ENCODE data around the gene ITGAX.
"Not testable (repeated sequence)": the region's sequence is repeated elsewhere in the genome, so short reads cannot be mapped to it uniquely, and the experiment has no call there.

The ITGAX gene

DNA sequence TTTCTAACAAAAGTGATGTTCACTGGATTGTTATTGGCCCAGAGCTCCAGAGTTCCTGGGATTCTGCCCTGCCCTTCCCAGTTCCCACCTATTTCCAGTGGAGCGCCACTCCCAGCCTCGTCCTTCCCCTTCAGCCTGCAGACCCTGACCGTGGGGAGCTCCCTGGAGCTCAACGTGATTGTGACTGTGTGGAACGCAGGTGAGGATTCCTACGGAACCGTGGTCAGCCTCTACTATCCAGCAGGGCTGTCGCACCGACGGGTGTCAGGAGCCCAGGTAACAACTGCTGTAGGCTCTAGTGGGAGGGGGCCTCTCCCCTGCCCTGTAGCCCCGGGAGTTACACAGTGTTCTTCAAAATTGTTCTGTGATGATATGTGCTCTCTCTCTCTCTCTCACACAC, 61.4 kb downstream of the ITGAX start:
- no peaks in the 10 kb centered on the region for H3K4me1 ChIP-seq (ENCODE audit: insufficient read depth, low read length)
- no peak overlapping the region for H3K4me3 ChIP-seq (ENCODE audit: low read depth in 1 of 2, low read length in 2 of 2)
- no peaks in the 10 kb centered on the region for H3K9me3 ChIP-seq (ENCODE audit: low read length)
- H3K27me3 ChIP-seq (ENCODE audit: control insufficient read depth in 1 of 2, insufficient read depth in 2 of 2, low read length in 2 of 2): no peaks in the 10 kb centered on the region
- no peaks in the 10 kb centered on the region for H3K36me3 ChIP-seq (ENCODE audit: insufficient read depth, low read length)
- no peak overlapping the region for H3K9ac ChIP-seq (ENCODE audit: low read length)
- no peak overlapping the region for H3K27ac ChIP-seq (ENCODE audit: low read depth, low read length)

DNA sequence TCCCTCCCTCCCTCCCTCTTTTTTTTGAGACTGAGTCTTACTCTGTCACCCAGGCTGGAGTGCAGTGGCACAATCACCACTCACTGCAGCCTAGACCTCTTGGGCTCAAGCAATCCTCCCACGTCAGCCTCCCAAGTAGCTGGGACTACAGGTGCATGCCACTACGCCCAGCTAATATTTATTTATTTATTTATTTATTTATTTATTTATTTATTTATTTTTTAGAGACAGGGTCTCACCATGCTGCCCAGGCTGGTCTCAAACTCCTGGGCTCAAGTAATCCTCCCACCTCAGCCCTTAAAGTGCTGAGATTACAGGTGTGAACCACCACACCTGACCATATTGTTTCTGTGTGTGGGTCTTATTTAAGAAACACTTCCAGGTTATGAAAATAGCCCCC, 62.1 kb downstream of the ITGAX start:
- H3K9me3 ChIP-seq (ENCODE audit: low read length); H3K36me3 ChIP-seq (ENCODE audit: insufficient read depth, low read length); H3K27me3 ChIP-seq (ENCODE audit: control insufficient read depth in 1 of 2, insufficient read depth in 2 of 2, low read length in 2 of 2); H3K4me3 ChIP-seq (ENCODE audit: low read depth in 1 of 2, low read length in 2 of 2); H3K27ac ChIP-seq (ENCODE audit: low read depth, low read length); H3K9ac ChIP-seq (ENCODE audit: low read length); H3K4me1 ChIP-seq (ENCODE audit: insufficient read depth, low read length): not testable (repeated sequence)

DNA sequence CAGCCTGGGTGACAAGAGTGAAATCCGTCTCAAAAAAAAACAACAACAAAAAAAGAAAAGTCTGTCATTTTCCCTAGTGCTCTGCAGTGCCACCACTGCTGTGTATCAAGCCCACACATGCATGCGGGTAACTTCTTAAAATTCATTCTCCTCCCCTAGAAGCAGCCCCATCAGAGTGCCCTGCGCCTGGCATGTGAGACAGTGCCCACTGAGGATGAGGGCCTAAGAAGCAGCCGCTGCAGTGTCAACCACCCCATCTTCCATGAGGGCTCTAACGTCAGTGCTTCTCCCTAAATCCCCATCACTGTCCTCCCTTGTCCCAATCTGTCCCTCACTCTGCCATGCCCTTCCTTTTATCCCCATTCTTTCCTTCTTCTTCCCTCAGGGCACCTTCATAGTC, 62.9 kb downstream of the ITGAX start:
- Histone ChIP-seq H3K27me3 (ENCODE audit: control insufficient read depth in 1 of 2, insufficient read depth in 2 of 2, low read length in 2 of 2) (no peaks in the 10 kb centered on the region), H3K4me1 (ENCODE audit: insufficient read depth, low read length) (no peaks in the 10 kb centered on the region), H3K36me3 (ENCODE audit: insufficient read depth, low read length) (no peaks in the 10 kb centered on the region), H3K4me3 (ENCODE audit: low read depth in 1 of 2, low read length in 2 of 2) (no peak overlapping the region), H3K9me3 (ENCODE audit: low read length) (no peaks in the 10 kb centered on the region), H3K9ac (ENCODE audit: low read length) (no peak overlapping the region), H3K27ac (ENCODE audit: low read depth, low read length) (no peak overlapping the region)

DNA sequence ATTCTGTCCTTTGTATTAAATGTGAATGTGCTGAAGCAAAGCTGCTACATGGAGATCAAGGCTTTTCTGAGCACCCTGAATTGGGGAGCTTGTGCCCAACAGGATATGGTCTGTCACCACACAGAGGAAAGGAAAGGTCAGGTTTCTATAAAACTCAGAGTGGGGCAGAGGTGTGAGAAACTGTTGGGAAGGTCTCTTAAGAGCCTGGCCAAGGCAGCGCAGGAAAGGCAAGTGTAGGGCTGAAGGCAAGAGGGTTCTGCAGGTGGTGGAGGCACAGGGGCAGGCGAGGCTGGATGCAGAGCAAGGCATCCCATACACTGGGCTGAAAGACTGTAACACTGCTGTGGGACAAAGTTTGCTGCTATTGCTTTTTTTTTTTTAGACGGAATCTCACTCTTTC, 65.1 kb downstream of the ITGAX start:
- no peaks in the 10 kb centered on the region for H3K9me3 ChIP-seq (ENCODE audit: low read length)
- no peaks in the 10 kb centered on the region for H3K27me3 ChIP-seq (ENCODE audit: control insufficient read depth in 1 of 2, insufficient read depth in 2 of 2, low read length in 2 of 2)
- H3K4me3 ChIP-seq (ENCODE audit: low read depth in 1 of 2, low read length in 2 of 2): no peak overlapping the region
- H3K4me1 ChIP-seq (ENCODE audit: insufficient read depth, low read length): no peaks in the 10 kb centered on the region
- H3K9ac ChIP-seq (ENCODE audit: low read length): no peak overlapping the region
- no peaks in the 10 kb centered on the region for H3K36me3 ChIP-seq (ENCODE audit: insufficient read depth, low read length)
- no peak overlapping the region for H3K27ac ChIP-seq (ENCODE audit: low read depth, low read length)

DNA sequence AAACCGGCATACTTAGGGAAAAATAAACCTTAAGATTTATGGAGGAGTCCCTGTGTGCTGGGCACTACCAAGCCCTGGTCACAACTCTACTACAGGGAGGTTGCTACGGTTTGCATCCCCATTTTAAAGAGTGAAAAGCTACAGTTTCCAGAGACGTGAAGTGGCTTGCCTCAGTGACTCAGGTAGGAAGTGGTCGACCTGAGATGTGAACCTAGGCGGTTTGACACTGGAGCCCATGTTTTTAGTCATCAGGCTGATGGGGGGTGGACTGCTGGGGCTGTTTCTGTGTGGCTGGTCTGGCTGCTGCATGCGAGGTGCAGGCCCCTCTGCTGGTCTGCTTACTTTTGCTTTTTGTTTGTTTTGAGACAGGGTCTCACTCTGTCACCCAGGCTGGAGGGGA, 66.6 kb downstream of the ITGAX start:
- no peaks in the 10 kb centered on the region for H3K4me1 ChIP-seq (ENCODE audit: insufficient read depth, low read length)
- H3K27ac ChIP-seq (ENCODE audit: low read depth, low read length): no peak overlapping the region
- no peaks in the 10 kb centered on the region for H3K9me3 ChIP-seq (ENCODE audit: low read length)
- no peak overlapping the region for H3K9ac ChIP-seq (ENCODE audit: low read length)
- H3K4me3 ChIP-seq (ENCODE audit: low read depth in 1 of 2, low read length in 2 of 2): no peak overlapping the region
- no peaks in the 10 kb centered on the region for H3K36me3 ChIP-seq (ENCODE audit: insufficient read depth, low read length)
- H3K27me3 ChIP-seq (ENCODE audit: control insufficient read depth in 1 of 2, insufficient read depth in 2 of 2, low read length in 2 of 2): no peaks in the 10 kb centered on the region

DNA sequence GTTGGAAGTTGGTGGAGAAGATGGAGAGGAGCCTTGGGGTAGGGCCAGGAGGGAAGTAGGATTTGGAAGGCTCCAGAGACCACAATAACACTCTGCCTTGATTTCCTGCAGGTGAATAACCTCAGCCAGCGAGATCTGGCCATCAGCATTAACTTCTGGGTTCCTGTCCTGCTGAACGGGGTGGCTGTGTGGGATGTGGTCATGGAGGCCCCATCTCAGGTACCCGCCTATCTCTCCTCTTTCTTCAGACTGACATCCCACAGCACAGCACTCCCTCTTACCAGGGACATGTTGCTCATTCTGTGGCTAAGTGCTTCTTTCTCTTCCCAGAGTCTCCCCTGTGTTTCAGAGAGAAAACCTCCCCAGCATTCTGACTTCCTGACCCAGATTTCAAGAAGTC, 68.3 kb downstream of the ITGAX start:
- Histone ChIP-seq H3K27me3 (ENCODE audit: control insufficient read depth in 1 of 2, insufficient read depth in 2 of 2, low read length in 2 of 2) (no peaks in the 10 kb centered on the region), H3K9me3 (ENCODE audit: low read length) (no peaks in the 10 kb centered on the region), H3K27ac (ENCODE audit: low read depth, low read length) (no peak overlapping the region), H3K4me1 (ENCODE audit: insufficient read depth, low read length) (peaks cover 5% of the 10 kb centered on the region), H3K4me3 (ENCODE audit: low read depth in 1 of 2, low read length in 2 of 2) (no peak overlapping the region), H3K9ac (ENCODE audit: low read length) (no peak overlapping the region), H3K36me3 (ENCODE audit: insufficient read depth, low read length) (no peaks in the 10 kb centered on the region)

DNA sequence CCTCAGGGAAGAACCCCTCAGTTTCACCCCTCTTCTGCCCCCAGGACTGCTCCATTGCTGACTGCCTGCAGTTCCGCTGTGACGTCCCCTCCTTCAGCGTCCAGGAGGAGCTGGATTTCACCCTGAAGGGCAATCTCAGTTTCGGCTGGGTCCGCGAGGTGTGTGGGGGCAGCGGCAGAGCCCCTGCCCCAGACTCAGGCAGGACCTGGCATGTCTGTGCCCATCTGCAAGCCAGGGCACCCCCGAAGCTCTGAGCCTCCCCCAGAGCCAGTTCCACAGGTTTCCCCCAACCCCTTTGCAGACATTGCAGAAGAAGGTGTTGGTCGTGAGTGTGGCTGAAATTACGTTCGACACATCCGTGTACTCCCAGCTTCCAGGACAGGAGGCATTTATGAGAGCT, 68.8 kb downstream of the ITGAX start:
- H3K36me3 ChIP-seq (ENCODE audit: insufficient read depth, low read length): no peaks in the 10 kb centered on the region
- H3K27me3 ChIP-seq (ENCODE audit: control insufficient read depth in 1 of 2, insufficient read depth in 2 of 2, low read length in 2 of 2): no peaks in the 10 kb centered on the region
- H3K9me3 ChIP-seq (ENCODE audit: low read length): no peaks in the 10 kb centered on the region
- H3K9ac ChIP-seq (ENCODE audit: low read length): no peak overlapping the region
- no peak overlapping the region for H3K4me3 ChIP-seq (ENCODE audit: low read depth in 1 of 2, low read length in 2 of 2)
- no peak overlapping the region for H3K27ac ChIP-seq (ENCODE audit: low read depth, low read length)
- peaks cover 5% of the 10 kb centered on the region for H3K4me1 ChIP-seq (ENCODE audit: insufficient read depth, low read length)

DNA sequence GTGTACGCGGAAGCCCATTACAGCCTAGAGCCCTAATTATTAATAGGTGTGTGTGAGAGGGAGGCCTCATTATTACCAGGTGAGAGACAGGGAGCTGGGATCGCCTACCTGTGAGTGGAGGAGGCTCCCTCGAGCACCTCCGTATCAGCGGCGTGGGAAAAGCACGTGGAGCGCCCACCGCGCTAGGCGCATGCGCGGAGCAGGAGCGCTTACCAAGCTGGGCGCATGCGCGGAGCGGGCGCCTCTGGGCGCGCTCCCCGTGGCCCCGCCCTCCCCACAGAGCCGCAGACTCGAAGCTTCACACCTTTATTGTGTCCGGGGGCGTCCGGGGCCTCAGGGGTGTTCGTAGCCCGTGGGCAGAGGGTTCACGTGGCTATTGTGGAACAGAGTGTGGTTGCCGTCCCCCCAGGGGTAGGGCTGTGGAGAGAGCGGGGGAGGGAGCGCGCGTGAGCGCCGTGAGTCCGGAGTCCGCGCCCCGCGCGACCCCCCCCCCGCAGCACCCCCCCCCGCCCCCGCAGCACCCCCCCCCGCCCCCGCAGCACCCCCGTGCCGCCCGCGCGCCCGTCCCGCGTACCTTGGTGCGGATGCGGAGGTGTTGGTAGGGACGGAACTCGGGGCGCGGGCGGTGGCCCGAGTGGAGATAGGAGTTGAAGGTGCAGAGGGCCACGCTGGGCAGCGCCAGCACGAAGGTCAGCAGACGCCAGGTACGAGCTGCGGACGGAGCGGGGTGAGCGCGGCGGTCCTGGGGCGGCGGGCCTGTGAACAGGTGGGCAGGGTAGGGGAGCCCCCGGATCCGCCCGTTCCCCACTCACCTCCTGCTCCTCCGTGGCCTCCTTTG, 72.7 kb downstream of the ITGAX start:
- Histone ChIP-seq H3K9me3 (ENCODE audit: low read length) (no peaks in the 10 kb centered on the region), H3K9ac (ENCODE audit: low read length) (no peak overlapping the region), H3K36me3 (ENCODE audit: insufficient read depth, low read length) (no peaks in the 10 kb centered on the region), H3K27ac (ENCODE audit: low read depth, low read length) (no peak overlapping the region), H3K4me1 (ENCODE audit: insufficient read depth, low read length) (peaks cover 5% of the 10 kb centered on the region), H3K4me3 (ENCODE audit: low read depth in 1 of 2, low read length in 2 of 2) (peak overlapping the region in 1 of 2 donors; percentile 35), H3K27me3 (ENCODE audit: control insufficient read depth in 1 of 2, insufficient read depth in 2 of 2, low read length in 2 of 2) (no peaks in the 10 kb centered on the region)

DNA sequence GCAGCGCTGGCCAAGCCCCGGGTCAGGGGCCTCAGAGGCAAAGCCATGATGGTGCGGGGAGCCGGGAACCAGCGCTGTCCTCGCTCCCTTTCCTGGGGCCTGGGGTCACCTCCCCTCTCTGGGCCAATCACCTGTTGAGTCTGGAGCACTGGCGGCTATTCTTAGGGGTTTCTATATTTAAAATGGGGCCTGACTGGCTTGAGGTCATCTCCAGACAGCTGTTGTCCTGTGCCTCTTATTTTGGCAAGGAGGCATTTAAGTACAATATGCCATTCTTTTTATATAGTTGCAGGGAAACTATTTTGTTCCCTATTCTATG, 73.3 kb downstream of the ITGAX start, which contains the start of gene COX6A2:
COX6A2 (minus strand) TSS at position 82 of the 319 bp plus-strand sequence; CDS start at position 47, 35 bp downstream.
- no peak within 1 kb of the TSS for H3K27ac ChIP-seq (ENCODE audit: low read depth, low read length)
- no peaks in the 10 kb centered on the region for H3K36me3 ChIP-seq (ENCODE audit: insufficient read depth, low read length)
- no peak within 1 kb of the TSS for H3K9ac ChIP-seq (ENCODE audit: low read length)
- peak within 1 kb of the TSS in 1 of 2 donors; percentile 35 for H3K4me3 ChIP-seq (ENCODE audit: low read depth in 1 of 2, low read length in 2 of 2)
- H3K9me3 ChIP-seq (ENCODE audit: low read length): no peaks in the 10 kb centered on the region
- no peaks in the 10 kb centered on the region for H3K27me3 ChIP-seq (ENCODE audit: control insufficient read depth in 1 of 2, insufficient read depth in 2 of 2, low read length in 2 of 2)
- H3K4me1 ChIP-seq (ENCODE audit: insufficient read depth, low read length): peaks cover 5% of the 10 kb centered on the region

DNA sequence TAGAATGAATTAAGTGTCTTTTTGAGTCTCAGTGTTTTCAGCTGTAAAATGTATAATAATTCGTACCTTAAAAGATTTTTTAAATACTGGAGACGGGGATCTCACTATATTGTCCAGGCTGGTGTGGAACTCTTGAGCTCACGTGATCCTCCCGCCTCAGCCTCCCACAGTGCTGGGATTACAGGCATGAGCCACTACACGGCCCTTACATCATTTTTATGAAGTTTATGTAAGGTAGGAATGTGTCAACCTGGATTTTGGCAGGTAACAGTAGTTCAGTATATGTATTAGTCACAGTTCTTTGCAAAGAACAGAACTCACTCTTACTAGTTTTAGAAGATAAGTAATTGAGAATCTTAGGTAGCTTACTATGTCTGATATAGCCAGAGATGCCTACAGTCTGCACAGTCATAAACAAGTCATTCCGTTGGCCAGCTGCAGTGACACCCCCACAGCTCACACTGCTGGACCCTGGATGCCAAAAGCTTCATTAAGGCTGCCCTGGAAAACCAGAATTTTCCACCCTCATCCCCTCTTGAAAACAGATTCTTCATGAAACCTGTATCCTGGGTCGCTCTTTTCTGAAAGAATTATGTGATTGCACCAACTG, 73.8 kb downstream of the ITGAX start:
- Histone ChIP-seq H3K27ac (ENCODE audit: low read depth, low read length) (no peak overlapping the region), H3K4me3 (ENCODE audit: low read depth in 1 of 2, low read length in 2 of 2) (no peak overlapping the region)

DNA sequence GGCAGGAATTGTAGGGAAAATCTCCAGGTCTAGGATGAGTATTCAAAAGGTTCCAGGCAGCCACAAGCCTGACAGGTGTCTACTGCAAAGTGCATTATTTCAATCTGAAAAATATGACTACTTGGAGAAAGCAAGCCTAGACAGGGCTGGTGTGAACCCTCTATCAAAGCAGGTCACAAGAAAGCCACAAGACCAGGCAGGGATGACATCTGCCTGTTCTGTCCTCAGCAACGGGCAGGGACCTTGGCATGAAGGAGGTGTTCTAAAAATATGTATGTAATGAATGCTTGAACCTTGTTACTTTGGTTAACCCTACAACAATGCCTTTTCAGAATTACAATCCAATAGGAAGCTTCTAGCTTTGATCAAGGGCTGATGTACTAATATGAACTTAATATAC, 74.3 kb downstream of the ITGAX start:
- Histone ChIP-seq H3K27ac (ENCODE audit: low read depth, low read length) (no peak overlapping the region), H3K36me3 (ENCODE audit: insufficient read depth, low read length) (no peaks in the 10 kb centered on the region), H3K4me1 (ENCODE audit: insufficient read depth, low read length) (peaks cover 5% of the 10 kb centered on the region), H3K4me3 (ENCODE audit: low read depth in 1 of 2, low read length in 2 of 2) (no peak overlapping the region), H3K27me3 (ENCODE audit: control insufficient read depth in 1 of 2, insufficient read depth in 2 of 2, low read length in 2 of 2) (no peaks in the 10 kb centered on the region), H3K9me3 (ENCODE audit: low read length) (no peaks in the 10 kb centered on the region), H3K9ac (ENCODE audit: low read length) (no peak overlapping the region)

More for the DNA sequence above, 73.8 kb downstream of the ITGAX start:
- no peak overlapping the region for H3K9ac ChIP-seq (ENCODE audit: low read length)
- H3K4me1 ChIP-seq (ENCODE audit: insufficient read depth, low read length): peaks cover 5% of the 10 kb centered on the region
- no peaks in the 10 kb centered on the region for H3K9me3 ChIP-seq (ENCODE audit: low read length)
- H3K27me3 ChIP-seq (ENCODE audit: control insufficient read depth in 1 of 2, insufficient read depth in 2 of 2, low read length in 2 of 2): no peaks in the 10 kb centered on the region
- no peaks in the 10 kb centered on the region for H3K36me3 ChIP-seq (ENCODE audit: insufficient read depth, low read length)

DNA sequence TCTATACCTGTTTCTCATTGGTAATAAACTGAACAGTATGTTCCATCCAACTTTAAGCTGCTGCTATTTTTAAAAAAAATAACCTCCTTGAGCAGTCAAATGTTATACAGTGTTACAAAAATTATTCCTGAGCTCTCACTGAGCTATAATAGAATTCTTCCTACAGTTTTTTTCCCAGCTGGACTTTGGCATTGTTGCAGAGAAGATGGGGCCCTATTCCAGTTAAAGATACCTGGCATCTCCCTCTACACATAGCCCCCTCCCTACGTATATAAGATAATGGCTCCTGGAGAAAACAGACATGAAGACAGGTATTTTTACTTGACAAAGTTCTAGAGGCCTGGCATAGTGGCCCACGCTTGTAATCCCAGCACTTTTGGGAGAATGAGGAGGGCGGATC, 74.8 kb downstream of the ITGAX start:
- Histone ChIP-seq H3K27ac (ENCODE audit: low read depth, low read length) (no peak overlapping the region), H3K4me1 (ENCODE audit: insufficient read depth, low read length) (peaks cover 5% of the 10 kb centered on the region), H3K9me3 (ENCODE audit: low read length) (no peaks in the 10 kb centered on the region), H3K9ac (ENCODE audit: low read length) (no peak overlapping the region), H3K27me3 (ENCODE audit: control insufficient read depth in 1 of 2, insufficient read depth in 2 of 2, low read length in 2 of 2) (no peaks in the 10 kb centered on the region), H3K4me3 (ENCODE audit: low read depth in 1 of 2, low read length in 2 of 2) (no peak overlapping the region), H3K36me3 (ENCODE audit: insufficient read depth, low read length) (no peaks in the 10 kb centered on the region)
